IPS-NIHi7 (cell line): ENCODE results near the gene ILDR1.

Source experiments
- DNase-seq: peaks from one replicate; pipeline ENCODE4 v3.0.0; 2012; ENCODE audit warnings: mixed read lengths; ENCODE audit errors: extremely low spot score

Gene ILDR1

DNA sequence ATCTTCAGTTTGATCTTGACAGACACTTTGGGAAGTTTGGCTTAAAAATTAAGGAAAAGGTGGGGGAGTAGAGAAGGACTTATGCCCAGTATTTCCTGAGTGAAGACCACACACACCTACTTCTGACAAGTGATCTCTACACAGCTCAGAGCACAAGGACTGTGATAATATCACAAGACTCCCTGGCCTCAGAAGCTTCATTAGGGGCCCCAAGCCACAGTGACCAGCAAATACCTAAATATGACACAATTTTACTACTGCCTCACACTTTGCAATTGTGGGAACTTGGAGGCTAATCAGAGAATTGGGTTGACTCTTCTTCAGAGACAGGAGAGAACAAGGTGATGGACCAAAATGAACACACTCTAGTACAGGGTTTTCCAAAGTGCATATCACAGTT lies 2.6 kb downstream of the ILDR1 start:
- no peak for DNase-seq

- no peak for DNase-seq
Measured at GRCh38 chr3:122014741-122015140, 7.3 kb downstream of the ILDR1 start.

DNA sequence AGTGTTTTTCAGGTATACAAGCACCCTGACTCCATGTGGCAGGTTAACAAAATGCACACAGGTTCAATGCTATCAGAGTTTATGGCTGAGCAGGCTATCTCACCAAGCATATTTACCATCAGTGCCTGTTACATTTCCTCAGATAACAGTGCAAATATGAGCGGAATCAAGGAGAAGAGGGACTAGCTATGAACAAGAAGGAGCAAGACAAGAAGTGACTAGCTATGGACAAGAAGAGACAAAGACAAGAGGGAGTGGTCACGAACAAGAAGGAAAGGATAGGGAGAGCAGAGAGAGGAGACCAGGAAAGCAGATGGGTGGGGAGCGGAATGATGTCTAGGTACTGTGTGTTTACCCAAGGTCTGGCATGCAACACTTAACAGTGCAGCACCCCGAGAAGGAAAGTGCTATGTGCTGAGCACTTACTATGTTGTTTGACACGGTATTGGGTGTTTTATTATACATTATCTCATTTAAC lies 8.6 kb downstream of the ILDR1 start:
- DNase-seq, result no peak

DNA sequence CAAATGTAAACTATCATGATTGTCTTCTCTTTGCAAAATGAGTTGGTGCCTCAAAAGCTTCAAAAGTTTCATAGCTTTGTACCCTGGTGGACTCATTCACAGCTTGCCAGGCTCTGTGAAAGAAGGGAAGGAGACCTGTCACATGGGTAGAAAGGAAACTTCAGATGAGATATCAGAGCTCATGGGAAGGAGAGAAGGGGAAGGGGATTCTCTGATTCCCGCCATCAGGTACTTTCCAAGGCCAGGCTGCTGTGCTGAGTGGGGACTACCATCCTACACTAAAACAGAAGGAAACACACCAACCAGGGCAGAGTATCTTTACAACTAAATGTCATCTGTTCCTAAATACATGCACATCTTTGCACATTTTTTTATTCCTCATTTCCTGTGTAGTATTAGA lies 9.2 kb downstream of the ILDR1 start:
- DNase-seq, result no peak

- no peak for DNase-seq
Measured at GRCh38 chr3:122011396-122011795, 10.7 kb downstream of the ILDR1 start.

- DNase-seq, result no peak
Measured at GRCh38 chr3:122010506-122010905, 11.5 kb downstream of the ILDR1 start.

- no peak for DNase-seq
Measured at GRCh38 chr3:122008166-122008565, 13.9 kb downstream of the ILDR1 start.

DNA sequence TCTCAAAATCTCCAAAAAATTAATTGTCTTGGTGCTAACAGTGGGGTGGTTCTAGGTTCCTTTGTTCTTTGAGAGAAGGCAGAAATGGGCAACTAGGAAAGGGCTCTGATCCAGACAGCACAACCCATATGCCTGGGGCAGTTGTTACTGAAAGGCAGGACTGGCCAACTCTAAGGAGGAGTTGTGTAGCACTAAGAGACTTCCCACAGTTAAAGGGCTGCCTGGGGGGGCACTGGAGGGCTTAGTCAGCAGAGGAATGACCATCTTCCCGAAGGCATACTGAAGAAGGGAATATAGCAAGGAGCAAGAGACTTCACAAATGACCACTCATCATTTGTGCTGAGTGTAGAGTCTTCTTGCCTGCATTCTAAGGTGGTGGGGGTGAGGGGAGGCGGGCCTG lies 15.8 kb downstream of the ILDR1 start:
- DNase-seq, result no peak

DNA sequence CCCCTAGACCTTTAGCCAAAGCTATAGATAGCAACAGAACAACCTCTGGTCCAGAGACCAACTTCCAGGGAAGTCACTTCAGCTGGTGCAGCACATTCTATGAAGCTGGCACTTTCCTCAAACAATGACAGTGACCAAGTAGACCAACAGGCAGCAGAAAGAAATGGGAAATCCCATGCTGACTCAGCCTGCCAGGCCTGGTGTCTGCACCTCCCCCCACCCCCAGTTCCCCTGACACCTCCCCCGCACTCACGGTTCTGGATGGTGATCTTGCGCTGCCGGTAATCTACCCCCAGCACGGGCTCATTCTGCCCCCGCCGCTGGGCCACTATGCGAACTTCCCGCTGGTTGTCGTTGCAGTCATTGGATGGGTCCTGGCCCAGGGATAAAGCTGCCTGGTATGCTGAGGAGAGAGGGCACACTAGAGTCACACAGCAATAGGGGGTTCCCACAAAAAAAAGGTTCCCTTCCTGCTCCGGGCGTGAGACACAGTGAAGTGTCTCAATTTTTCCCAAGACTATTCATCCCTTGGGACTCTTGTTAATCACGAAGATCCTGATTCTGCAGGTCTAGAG lies 17.0 kb downstream of the ILDR1 start:
- peak; percentile 74 for DNase-seq

DNA sequence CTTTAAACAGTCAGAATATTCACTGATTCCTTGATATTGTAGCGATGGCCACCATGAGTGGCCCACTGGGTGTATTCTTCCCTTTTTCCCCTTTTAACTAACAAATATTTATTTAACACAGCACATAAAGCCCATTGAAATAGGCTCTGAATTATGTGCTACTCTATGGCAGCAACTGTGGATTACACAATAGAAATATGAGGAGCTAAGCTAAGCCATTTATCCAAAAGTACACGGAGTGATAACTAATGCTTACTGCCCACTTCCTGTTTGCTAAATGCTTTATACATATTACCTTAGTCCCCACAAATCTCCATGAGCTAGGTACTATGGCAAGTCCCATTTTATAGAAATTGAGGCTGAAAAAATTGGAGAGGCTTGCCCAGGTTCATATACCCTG lies 17.9 kb downstream of the ILDR1 start:
- no peak for DNase-seq

GRCh38 chr3:122003606-122004005 lies 18.4 kb downstream of the ILDR1 start:
- no peak for DNase-seq

GRCh38 chr3:122003112-122003511 lies 18.9 kb downstream of the ILDR1 start:
- DNase-seq, result no peak

- no peak for DNase-seq
Measured at GRCh38 chr3:122002611-122003010, 19.4 kb downstream of the ILDR1 start.

- DNase-seq, result no peak
Measured at GRCh38 chr3:122001892-122002291, 20.2 kb downstream of the ILDR1 start.

- peak; percentile 41 for DNase-seq
Measured at GRCh38 chr3:122000936-122001605, 21.0 kb downstream of the ILDR1 start.

- DNase-seq, result no peak
Measured at GRCh38 chr3:121999931-122000330, 22.1 kb downstream of the ILDR1 start.

DNA sequence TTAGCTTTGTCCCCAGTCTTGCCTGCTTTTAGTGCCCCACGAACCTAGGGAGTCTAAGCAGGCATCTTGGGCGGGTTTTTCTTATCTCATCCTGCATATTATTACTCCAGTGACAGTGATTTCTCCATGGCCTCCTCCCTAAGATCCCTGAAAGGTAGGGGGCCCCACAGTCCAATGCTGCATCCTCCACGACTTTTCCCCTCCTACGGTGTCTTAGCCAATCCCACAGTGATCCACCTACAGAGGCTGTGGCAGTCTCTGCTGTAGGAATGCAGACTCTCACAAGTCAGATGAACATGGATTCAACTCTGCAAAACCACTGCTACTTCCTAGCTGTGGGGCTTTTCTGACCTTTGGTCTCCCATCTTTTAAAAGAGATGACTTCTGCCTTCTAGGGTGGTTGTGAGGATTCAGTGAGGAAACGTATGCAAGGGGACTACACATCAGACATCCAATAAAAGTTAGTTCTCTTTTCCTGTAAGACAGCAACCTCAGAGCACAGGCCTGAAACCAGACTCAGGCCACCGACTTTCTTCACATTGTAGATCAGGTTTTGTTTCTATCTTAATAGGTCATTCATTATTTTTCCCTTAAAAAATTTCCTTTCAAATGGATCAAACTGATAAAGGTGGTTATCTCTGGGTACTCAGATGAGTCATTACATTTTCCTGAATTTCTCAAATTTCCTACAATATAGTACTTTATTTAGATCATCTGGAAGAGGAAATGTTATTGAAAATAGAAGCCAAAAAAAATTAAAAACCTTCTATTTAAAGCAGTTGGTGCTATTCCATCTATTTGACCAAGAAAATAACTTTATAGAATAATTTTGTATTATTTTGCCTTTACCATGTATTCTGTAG lies 23.2 kb downstream of the ILDR1 start:
- DNase-seq, result no peak

- no peak for DNase-seq
Measured at GRCh38 chr3:121998030-121998580, 23.9 kb downstream of the ILDR1 start.

DNA sequence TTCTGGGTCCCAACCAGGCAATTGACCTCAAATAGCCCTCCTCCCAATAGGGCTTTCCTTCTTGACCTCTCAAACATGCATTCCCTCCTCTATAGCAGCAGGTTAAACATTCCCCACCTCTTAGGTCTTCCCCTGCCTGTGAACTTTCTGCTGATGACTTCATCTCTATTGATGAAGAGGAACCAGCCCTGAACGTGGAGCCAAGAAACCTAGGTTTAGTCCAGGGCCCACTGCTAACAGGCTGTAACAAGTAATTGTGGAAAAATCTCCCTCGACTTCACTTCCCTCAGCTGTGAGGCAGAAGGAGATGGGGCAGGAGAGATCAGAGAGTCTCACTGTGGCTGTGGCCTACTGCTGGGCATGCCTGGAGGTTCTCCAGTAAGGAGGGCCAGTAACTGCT lies 24.7 kb downstream of the ILDR1 start:
- DNase-seq, result no peak

DNA sequence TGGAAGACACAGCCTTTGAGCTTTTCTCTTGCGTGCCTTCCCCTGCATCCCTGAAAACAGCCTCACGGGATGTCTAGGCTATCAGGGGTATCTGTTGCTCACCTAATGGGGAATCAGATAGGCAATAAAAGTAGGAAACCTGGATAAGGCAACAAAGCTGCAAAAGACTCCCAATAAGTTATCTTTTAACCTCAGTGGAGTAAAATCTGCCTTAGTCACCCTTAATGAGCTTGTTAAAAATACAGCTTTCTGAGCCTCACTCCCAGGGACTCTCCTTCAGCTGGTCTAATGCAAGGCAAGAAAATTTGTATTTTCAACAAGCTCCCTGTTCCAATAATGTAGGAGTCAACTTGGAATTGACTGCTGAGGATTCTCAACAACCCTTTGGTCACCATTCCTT lies 25.6 kb downstream of the ILDR1 start:
- no peak for DNase-seq

DNA sequence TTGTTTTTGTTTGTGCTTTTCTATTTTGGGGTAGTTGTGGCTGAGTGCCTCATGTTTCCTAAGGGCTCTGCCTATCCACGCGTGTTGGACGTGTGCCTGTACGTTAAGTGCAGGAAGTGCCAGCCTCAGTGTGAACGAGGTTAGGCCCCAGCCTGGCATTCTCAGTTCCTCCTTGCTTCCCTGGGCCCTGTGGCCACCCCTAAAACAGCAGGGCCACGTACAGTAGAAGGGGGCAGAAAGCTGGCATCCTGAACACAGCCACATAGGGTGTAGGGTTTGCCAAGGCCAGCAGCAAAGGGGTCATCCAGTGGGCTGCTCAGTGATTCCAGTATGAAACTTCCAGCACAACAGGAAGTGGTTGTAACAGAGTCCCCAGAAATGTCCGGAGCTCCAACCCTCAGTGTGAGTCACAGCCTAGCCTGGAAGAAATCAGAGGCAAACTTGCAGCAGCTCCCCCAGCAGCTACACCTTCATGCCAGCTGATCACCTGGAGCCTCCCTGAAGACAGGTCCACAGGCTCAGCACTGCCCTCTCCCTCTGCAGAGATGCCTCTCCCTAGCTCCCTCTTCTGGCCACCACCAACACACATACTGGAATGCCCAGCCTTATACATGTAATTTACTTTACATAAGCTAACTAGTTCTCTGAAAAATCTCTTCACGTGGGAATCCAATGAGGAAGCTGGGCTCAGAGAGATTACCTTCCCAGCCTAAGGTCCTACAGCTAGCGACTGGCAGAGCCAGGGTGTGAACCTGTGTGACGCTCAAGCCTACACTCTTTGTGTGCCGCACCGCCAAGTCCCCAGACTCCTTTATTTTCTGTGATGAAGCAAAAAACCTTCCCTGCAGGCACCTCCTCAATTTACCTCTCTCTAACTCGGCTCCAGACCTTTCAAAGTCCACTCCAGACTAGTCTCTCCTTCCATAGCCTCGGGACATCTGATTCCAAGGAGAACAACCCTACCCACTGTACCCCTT lies 26.6 kb downstream of the ILDR1 start:
- DNase-seq, result peak; percentile 80
